ENCODE results near the gene FN1. TPM values are rescaled to one million over a fixed set of nuclear protein-coding genes. Genes with fewer than 3 reads are reported as not detected.

The FN1 gene
- total RNA-seq, 1 donor from 2014 or later = 909 TPM

GRCh38 chr2:215379948-215380347 is 55.9 kb downstream of the FN1 start:
- Mint-ChIP-seq H3K4me1 (no peaks in the 10 kb centered on the region), H3K36me3 (peaks cover 41% of the 10 kb centered on the region), H3K4me3 (no peak overlapping the region), H3K27me3 (ENCODE audit: low read depth) (no peaks in the 10 kb centered on the region), H3K9me3 (no peaks in the 10 kb centered on the region), H3K27ac (no peak overlapping the region)
- TF ChIP-seq CTCF (IDR thresholded peaks at IDR 0.05; ENCODE audit: unreplicated experiment) = no peak
- DNase-seq (ENCODE audit: low spot score in 2 of 2, unreplicated experiment in 2 of 2) = no peak

GRCh38 chr2:215379039-215379438 is 56.8 kb downstream of the FN1 start:
- Mint-ChIP-seq H3K27me3 (ENCODE audit: low read depth) (no peaks in the 10 kb centered on the region), H3K9me3 (no peaks in the 10 kb centered on the region), H3K4me3 (no peak overlapping the region), H3K27ac (no peak overlapping the region), H3K4me1 (no peaks in the 10 kb centered on the region), H3K36me3 (peaks cover 50% of the 10 kb centered on the region)
- TF ChIP-seq CTCF (IDR thresholded peaks at IDR 0.05; ENCODE audit: unreplicated experiment) = no peak
- no peak for DNase-seq (ENCODE audit: low spot score in 2 of 2, unreplicated experiment in 2 of 2)

- DNase-seq (ENCODE audit: low spot score in 2 of 2, unreplicated experiment in 2 of 2) = no peak
- H3K36me3 Mint-ChIP-seq = peaks cover 45% of the 10 kb centered on the region
- H3K4me3 Mint-ChIP-seq = no peak overlapping the region
- no peaks in the 10 kb centered on the region for H3K27me3 Mint-ChIP-seq (ENCODE audit: low read depth)
- H3K4me1 Mint-ChIP-seq = no peaks in the 10 kb centered on the region
- no peaks in the 10 kb centered on the region for H3K9me3 Mint-ChIP-seq
- TF ChIP-seq CTCF (IDR thresholded peaks at IDR 0.05; ENCODE audit: unreplicated experiment) = no peak
- no peak overlapping the region for H3K27ac Mint-ChIP-seq
These were observed 57.8 kb downstream of the FN1 start for GRCh38 chr2:215378045-215378444.

- no peak for TF ChIP-seq CTCF (IDR thresholded peaks at IDR 0.05; ENCODE audit: unreplicated experiment)
- no peak overlapping the region for H3K4me3 Mint-ChIP-seq
- no peak overlapping the region for H3K27ac Mint-ChIP-seq
- DNase-seq (ENCODE audit: low spot score in 2 of 2, unreplicated experiment in 2 of 2) = no peak
- H3K36me3 Mint-ChIP-seq = peaks cover 41% of the 10 kb centered on the region
- no peaks in the 10 kb centered on the region for H3K27me3 Mint-ChIP-seq (ENCODE audit: low read depth)
- no peaks in the 10 kb centered on the region for H3K4me1 Mint-ChIP-seq
- H3K9me3 Mint-ChIP-seq = no peaks in the 10 kb centered on the region
These were observed 58.6 kb downstream of the FN1 start for GRCh38 chr2:215377283-215377682.

GRCh38 chr2:215376103-215376780 is 59.6 kb downstream of the FN1 start:
- H3K27me3 Mint-ChIP-seq (ENCODE audit: low read depth) = no peaks in the 10 kb centered on the region
- no peaks in the 10 kb centered on the region for H3K4me1 Mint-ChIP-seq
- H3K27ac Mint-ChIP-seq = no peak overlapping the region
- no peak for TF ChIP-seq CTCF (IDR thresholded peaks at IDR 0.05; ENCODE audit: unreplicated experiment)
- H3K36me3 Mint-ChIP-seq = peaks cover 42% of the 10 kb centered on the region
- DNase-seq (ENCODE audit: low spot score in 2 of 2, unreplicated experiment in 2 of 2) = no peak
- no peak overlapping the region for H3K4me3 Mint-ChIP-seq
- no peaks in the 10 kb centered on the region for H3K9me3 Mint-ChIP-seq

GRCh38 chr2:215375467-215375830 is 60.4 kb downstream of the FN1 start:
- H3K4me3 Mint-ChIP-seq = no peak overlapping the region
- no peaks in the 10 kb centered on the region for H3K4me1 Mint-ChIP-seq
- no peak overlapping the region for H3K27ac Mint-ChIP-seq
- H3K36me3 Mint-ChIP-seq = peaks cover 44% of the 10 kb centered on the region
- DNase-seq (ENCODE audit: low spot score in 2 of 2, unreplicated experiment in 2 of 2) = no peak
- H3K9me3 Mint-ChIP-seq = no peaks in the 10 kb centered on the region
- TF ChIP-seq CTCF (IDR thresholded peaks at IDR 0.05; ENCODE audit: unreplicated experiment) = no peak
- no peaks in the 10 kb centered on the region for H3K27me3 Mint-ChIP-seq (ENCODE audit: low read depth)
